Endothelial cell of hepatic sinusoid (primary cell): ENCODE results near the gene XNDC1N.
"Not testable (repeated sequence)": the region's sequence is repeated elsewhere in the genome, so short reads cannot be mapped to it uniquely, and the experiment has no call there.

Source experiments
- in situ Hi-C: cut with HindIII; loops from 2 replicates; pipeline ENCODE4 v1.10.0; 2017; ENCODE audit warnings: low sequenced_read_pairs

The XNDC1N gene

DNA sequence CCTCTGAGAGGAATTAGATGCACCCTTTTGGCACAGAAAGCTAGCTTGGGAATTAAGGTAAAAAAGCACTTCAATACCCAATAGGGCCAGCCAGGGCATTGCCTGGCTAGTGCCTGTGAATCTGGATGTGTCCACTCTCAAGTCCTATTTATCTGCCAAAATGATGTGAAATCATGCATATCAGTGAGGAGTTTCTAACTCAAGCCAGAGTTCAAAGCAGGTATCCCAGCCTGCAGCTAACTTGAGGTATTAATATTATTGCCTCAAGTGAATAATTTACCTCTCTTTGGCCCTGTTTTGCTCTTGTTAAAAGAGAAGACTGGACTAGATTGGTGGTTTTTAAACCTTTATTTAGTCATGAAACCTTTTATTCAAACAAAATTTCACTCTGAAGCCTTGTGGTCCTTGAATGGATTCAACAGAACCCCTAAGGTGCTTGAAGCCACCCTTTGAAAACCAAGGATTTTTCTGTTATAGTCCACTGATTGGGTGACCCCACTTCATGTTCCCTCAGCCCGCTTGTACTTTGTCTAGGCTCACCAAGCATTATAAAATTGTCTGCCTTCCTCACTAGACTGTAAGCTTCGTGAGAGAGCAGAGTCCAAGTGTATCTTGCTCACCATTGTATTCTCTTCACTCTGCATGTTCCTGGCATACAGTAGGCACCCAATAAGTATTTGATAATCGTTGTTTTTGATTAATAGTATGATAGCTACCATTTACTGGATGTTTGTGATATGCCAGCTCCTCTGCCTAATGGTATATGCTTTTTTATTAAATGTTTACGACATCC is 4.9 kb upstream of the XNDC1N start:
- in situ Hi-C loops = no loop called here

- in situ Hi-C loops = no loop called here
These were observed 2.8 kb upstream of the XNDC1N start for GRCh38 chr11:71931245-71931602.

- in situ Hi-C loops = no loop called here
These were observed 2.3 kb upstream of the XNDC1N start for GRCh38 chr11:71930556-71931244.

GRCh38 chr11:71929491-71929890 is 1.1 kb upstream of the XNDC1N start:
- in situ Hi-C loops = no loop called here

DNA sequence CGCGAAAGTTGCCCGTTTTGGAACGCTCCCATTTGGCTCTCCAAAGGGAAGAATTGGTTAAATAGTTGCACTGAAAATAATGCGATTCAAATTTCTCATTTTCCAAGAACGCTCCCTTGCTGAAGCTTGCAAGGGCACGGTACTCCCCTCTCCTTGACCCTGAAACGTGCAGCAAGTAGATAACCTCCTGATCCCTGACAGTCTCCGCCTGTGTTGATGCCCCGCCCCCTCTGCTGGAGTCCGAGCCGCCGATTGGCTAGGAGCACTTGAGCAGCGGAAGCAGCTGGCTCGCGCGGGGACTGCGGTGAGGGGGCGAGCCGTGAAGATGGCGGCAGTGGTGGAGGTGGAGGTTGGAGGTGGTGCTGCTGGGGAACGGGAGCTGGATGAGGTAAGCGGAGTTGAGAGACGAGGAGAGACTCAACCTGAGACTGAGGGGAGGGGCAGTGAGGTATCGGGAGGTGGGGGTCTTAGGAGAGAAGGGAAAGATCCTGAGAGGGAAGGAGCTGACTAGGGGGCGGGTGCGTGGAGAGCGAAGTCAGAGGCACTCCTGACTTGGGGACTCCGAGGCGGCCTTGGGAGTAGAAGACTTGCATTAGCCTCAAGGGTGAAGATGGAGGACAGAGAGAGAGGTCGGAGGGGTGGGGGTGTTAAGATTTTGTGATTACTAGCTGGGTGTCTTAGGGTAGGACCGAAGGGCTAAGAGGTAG is 496 bp upstream of the XNDC1N start, which contains the start of gene RNF121:
Gene RNF121, plus strand, starts transcription at position 310 of the 707 bp plus-strand sequence. Its CDS starts 16 bp downstream, at position 326.
- in situ Hi-C loops = no loop called here

- in situ Hi-C loops = no loop called here
These were observed 10.7 kb downstream of the XNDC1N start for GRCh38 chr11:71917646-71918140.

GRCh38 chr11:71914617-71915189 is 13.7 kb downstream of the XNDC1N start:
- in situ Hi-C loops = no loop called here

DNA sequence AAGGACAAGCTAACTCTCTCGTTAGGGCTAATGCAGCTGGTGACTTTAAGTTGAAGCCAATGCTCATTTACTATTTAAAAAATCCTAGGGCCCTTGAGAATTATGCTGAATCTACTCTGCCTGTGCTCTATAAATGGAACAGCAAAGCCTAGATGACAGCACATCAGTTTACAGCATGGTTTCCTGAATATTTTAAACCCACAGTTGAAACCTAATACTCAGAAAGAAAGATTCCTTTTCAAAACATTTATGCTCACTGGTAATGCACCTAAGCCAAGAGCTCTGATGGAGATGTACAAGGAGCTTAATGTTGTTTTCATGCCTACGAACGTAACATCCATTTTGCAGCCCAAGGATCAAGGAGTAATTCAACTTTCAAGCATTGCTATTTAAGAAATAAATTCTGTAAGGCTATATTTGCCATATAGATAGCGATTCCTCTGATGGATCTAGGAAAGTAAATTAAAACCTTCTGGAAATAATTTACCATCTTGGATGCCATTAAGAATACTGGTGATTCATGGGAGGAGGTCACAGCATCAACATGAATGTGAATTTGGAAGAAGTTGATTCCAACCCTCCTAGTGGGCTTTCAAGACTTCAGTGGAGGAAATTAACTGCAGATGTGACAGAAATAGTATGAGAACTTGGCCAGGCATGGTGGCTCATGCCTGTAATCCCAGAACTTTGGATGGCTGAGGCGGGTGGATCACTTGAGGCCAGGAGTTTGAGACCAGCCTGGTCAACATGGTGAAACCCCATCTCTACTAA is 14.5 kb downstream of the XNDC1N start:
- in situ Hi-C loops = no loop called here

DNA sequence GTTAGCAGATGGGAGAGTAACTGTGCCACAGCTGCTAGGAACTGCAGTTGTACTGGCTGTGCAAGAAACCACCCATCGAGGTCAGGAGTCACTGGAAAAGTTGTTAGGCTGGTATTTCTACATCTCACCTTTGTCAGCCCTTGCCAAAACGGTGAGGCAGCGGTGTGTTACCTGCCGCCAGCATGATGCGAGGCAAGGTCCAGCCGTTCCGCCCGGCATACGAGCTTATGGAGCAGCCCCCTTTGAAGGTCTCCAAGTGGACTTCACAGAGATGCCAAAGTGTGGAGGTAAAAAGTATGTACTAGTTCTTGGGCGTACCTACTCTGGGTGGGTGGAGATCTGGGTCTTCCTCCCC is 16.4 kb downstream of the XNDC1N start:
- in situ Hi-C loops = not testable (repeated sequence)

GRCh38 chr11:71911321-71911985 is 16.9 kb downstream of the XNDC1N start:
- in situ Hi-C loops = not testable (repeated sequence)

- in situ Hi-C loops = not testable (repeated sequence)
These were observed 17.6 kb downstream of the XNDC1N start for GRCh38 chr11:71910775-71911174.

- in situ Hi-C loops = no loop called here
These were observed 20.2 kb downstream of the XNDC1N start for GRCh38 chr11:71908218-71908617.

DNA sequence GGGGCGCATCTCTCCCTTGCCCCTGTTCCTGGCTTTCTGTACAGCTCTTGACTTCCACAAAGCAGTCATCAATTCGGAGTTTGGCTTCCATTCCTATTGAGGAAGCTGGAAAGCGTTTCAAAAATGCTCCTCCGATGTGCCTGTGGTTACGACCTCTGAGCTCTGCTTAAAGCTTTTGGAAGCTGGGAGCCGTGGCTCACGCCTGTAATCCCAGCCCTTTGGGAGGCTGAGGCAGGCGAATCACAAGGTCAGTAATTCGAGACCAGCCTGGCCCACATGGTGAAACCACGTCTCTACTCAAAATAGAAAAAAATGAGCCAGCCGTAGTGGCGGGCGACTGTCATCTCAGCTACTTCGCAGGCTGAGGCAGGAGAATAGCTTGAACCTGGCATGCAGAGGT is 27.3 kb downstream of the XNDC1N start:
- in situ Hi-C loops = not testable (repeated sequence)

GRCh38 chr11:71895961-71896360 is 32.4 kb downstream of the XNDC1N start:
- in situ Hi-C loops = no loop called here

DNA sequence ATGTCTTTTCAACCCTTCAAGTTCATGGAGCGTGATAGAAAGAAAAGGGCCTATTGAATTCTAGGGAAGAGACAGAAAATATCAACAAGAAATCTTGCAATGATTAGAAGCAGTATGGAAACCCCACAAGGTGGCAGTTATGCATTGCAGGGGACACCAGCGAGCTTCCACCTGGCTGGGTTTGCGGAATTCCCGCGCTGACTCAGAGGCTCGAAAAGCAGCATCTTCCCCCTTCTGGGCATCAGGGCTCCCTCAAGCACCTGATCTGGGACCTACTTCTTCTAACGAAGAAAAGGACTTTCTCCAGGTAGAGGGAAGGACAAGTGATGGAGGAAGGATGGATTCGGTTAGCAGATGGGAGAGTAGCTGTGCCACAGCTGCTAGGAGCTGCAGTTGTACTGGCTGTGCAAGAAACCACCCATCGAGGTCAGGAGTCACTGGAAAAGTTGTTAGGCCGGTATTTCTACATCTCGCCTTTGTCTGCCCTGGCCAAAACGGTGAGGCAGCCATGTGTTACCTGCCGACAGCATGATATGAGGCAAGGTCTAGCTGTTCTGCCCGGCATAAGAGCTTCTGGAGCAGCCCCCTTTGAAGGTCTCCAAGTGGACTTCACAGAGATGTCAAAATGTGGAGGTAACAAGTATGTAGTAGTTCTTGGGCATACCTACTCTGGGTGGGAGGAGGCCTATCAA is 39.1 kb downstream of the XNDC1N start:
- in situ Hi-C loops = loop anchor here (5.0 kb wide), 1 partner anchor 302 kb away; no protein-coding TSS in a partner anchor

GRCh38 chr11:71888335-71889010 is 39.9 kb downstream of the XNDC1N start:
- in situ Hi-C loops = loop anchor here (5.0 kb wide), 1 partner anchor 301 kb away; no protein-coding TSS in a partner anchor

GRCh38 chr11:71885806-71886205 is 42.6 kb downstream of the XNDC1N start:
- in situ Hi-C loops = loop anchor here (5.0 kb wide), 1 partner anchor 299 kb away; no protein-coding TSS in a partner anchor
